Cardiac fibroblast (primary cell): Measurements from ENCODE around the gene PCDHGA4.
A peak's percentile ranks its signal among the peaks of the same experiment; 100 is the strongest.

ENCODE experiments used
- DNase-seq, 2 donors: peaks; one replicate each; pipeline versions ENCODE4 v3.0.0 to v3.0.0-alpha.2; 2010; ENCODE audit warnings: low read depth in 2 of 2
- H3K4me3 ChIP-seq, 2 donors: replicated peaks in 1 of 2; 1 replicate in 1 of 2; 2 replicates in 1 of 2; pipeline ENCODE4 v1.5.1; 2011; ENCODE audit warnings: low read depth in 2 of 2, low read length in 2 of 2, mild to moderate bottlenecking in 2 of 2, moderate library complexity in 1 of 2
- TF ChIP-seq, protein P1 (sequence below): IDR thresholded peaks from one replicate; pipeline ENCODE4 v1.5.1; 2011; ENCODE audit warnings: low read depth, mild to moderate bottlenecking, low read length, inconsistent platforms

The PCDHGA4 gene

DNA sequence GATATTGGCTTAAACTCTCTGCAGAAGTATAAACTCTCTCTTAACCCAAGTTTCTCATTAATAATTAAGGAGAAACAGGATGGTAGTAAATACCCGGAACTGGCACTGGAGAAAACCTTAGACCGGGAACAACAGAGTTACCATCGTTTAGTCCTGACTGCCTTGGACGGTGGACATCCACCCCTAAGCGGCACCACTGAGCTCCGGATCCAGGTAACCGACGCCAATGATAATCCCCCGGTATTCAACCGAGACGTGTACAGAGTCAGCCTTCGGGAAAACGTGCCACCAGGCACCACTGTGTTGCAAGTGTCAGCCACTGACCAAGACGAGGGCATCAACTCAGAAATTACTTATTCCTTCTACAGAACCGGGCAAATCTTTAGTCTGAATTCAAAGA is 43.8 kb downstream of the PCDHGA4 start:
- TF ChIP-seq, protein P1, sequence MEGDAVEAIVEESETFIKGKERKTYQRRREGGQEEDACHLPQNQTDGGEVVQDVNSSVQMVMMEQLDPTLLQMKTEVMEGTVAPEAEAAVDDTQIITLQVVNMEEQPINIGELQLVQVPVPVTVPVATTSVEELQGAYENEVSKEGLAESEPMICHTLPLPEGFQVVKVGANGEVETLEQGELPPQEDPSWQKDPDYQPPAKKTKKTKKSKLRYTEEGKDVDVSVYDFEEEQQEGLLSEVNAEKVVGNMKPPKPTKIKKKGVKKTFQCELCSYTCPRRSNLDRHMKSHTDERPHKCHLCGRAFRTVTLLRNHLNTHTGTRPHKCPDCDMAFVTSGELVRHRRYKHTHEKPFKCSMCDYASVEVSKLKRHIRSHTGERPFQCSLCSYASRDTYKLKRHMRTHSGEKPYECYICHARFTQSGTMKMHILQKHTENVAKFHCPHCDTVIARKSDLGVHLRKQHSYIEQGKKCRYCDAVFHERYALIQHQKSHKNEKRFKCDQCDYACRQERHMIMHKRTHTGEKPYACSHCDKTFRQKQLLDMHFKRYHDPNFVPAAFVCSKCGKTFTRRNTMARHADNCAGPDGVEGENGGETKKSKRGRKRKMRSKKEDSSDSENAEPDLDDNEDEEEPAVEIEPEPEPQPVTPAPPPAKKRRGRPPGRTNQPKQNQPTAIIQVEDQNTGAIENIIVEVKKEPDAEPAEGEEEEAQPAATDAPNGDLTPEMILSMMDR: no peak
- no peak overlapping the region for H3K4me3 ChIP-seq
- DNase-seq: no peak

GRCh38 chr5:141399555-141400258 is 44.9 kb downstream of the PCDHGA4 start:
- H3K4me3 ChIP-seq: no peak overlapping the region
- TF ChIP-seq, protein P1: no peak

GRCh38 chr5:141402553-141403243 is 47.9 kb downstream of the PCDHGA4 start, which contains the start of gene PCDHGA9:
Gene PCDHGA9, plus strand, starts transcription at chr5:141402778. Its CDS starts 175 bp downstream, at chr5:141402953.
- H3K4me3 ChIP-seq: peak within 1 kb of the TSS; percentile 12 to 42
- TF ChIP-seq, protein P1: peak; percentile 53
- peak; percentile 41 to 63 for DNase-seq

More at GRCh38 chr5:141399555-141400258, 44.9 kb downstream of the PCDHGA4 start:
- no peak for DNase-seq

DNA sequence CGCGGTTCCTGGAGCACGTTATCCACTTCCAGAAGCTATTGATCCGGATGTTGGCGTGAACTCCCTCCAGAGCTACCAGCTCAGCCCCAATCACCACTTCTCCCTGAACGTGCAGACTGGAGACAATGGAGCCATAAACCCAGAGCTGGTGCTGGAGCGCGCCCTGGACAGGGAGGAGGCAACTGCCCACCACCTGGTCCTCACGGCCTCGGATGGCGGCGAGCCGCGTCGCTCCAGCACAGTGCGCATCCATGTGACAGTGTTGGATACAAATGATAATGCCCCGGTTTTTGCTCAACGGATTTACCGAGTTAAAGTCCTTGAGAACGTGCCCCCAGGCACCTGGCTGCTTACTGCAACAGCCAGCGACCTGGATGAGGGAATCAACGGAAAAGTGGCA is 48.6 kb downstream of the PCDHGA4 start:
- TF ChIP-seq, protein P1: no peak
- no peak overlapping the region for H3K4me3 ChIP-seq
- no peak for DNase-seq
